SK-N-SH (cell line): ENCODE measurements around the gene CYP26B1. TPM values are rescaled to one million over a fixed set of nuclear protein-coding genes. Genes with fewer than 3 reads are reported as not detected.

Source experiments
- CTCF ChIA-PET: fragments of 300-600, 350-600 bp; formaldehyde crosslinking; extraction: SDS; loops from one replicate; lab custom pipeline; 2021; lab: Yijun Ruan, JAX
- POLR2A ChIA-PET: fragments of 350-600 bp; sonication (Branson Sonifier 250); formaldehyde crosslinking; extraction: SDS; loops from one replicate; lab custom pipeline; 2020; ENCODE audit warnings: antibody characterized with exemption, inconsistent platforms; lab: Yijun Ruan, JAX
- DNase-seq: peaks from one replicate; pipeline ENCODE4 v3.0.0; 2012
- H2AFZ ChIP-seq: fragments of 200-600 bp; sonication (generic); 2 replicates; pipeline ENCODE4 v1.8.1; 2016; ENCODE audit warnings: antibody characterized with exemption, mild to moderate bottlenecking, low read depth
- H3F3A ChIP-seq: fragments of 200-600 bp; sonication (generic); replicated peaks from 2 replicates; pipeline ENCODE3; 2016; ENCODE audit warnings: antibody characterized with exemption, mild to moderate bottlenecking; ENCODE audit not compliant: insufficient read depth
- H3K27ac ChIP-seq, 2 experiments: fragments of 200-500 bp in 1 of 2; fragments of 200-600 bp in 1 of 2; sonication (Bioruptor generic) in 1 of 2; sonication (generic), shearing (Covaris generic) in 1 of 2; 2 replicates each; pipeline versions ENCODE4 v1.5.1 to v1.6.1; 2014 to 2016; ENCODE audit warnings: low read depth in 2 of 2, inconsistent platforms in 1 of 2, low read length in 1 of 2, mild to moderate bottlenecking in 1 of 2, mixed read lengths in 1 of 2
- H3K27me3 ChIP-seq: fragments of 200-600 bp; sonication (generic), shearing (Covaris generic); 2 replicates; pipeline ENCODE4 v1.6.1; 2016; ENCODE audit warnings: mixed run types; ENCODE audit not compliant: insufficient read depth
- H3K36me3 ChIP-seq, 2 experiments: fragments of 200-500 bp in 1 of 2; fragments of 200-600 bp in 1 of 2; sonication (Bioruptor generic) in 1 of 2; sonication (generic) in 1 of 2; replicated peaks in 1 of 2; 2 replicates each; pipeline versions ENCODE3 to v1.5.1; 2014 to 2016; ENCODE audit warnings: low read length in 1 of 2, mild to moderate bottlenecking in 1 of 2; ENCODE audit not compliant: insufficient read depth in 2 of 2, control insufficient read depth in 1 of 2
- H3K4me1 ChIP-seq, 2 experiments: fragments of 200-500 bp in 1 of 2; fragments of 200-600 bp in 1 of 2; sonication (Bioruptor generic) in 1 of 2; sonication (generic), shearing (Covaris generic) in 1 of 2; 2 replicates each; pipeline versions ENCODE4 v1.5.1 to v1.6.1; 2014 to 2016; ENCODE audit warnings: low read depth in 1 of 2, low read length in 1 of 2, mixed run types in 1 of 2; ENCODE audit not compliant: insufficient read depth in 2 of 2, control insufficient read depth in 1 of 2
- H3K4me2 ChIP-seq: fragments of 200-600 bp; sonication (generic), shearing (Covaris generic); 2 replicates; pipeline ENCODE4 v1.6.1; 2017; ENCODE audit warnings: mixed run types
- H3K4me3 ChIP-seq, 2 experiments: fragments of 200-500 bp in 1 of 2; fragments of 200-600 bp in 1 of 2; sonication (Bioruptor generic) in 1 of 2; sonication (generic), shearing (Covaris generic) in 1 of 2; 2 replicates each; pipeline versions ENCODE4 v1.5.1 to v1.8.1; 2014 to 2016; ENCODE audit warnings: low read depth in 2 of 2, inconsistent platforms in 1 of 2, low read length in 1 of 2, mild to moderate bottlenecking in 1 of 2, mixed read lengths in 1 of 2, moderate library complexity in 1 of 2
- H3K79me2 ChIP-seq: fragments of 200-600 bp; sonication (generic); 2 replicates; pipeline ENCODE4 v1.8.1; 2017; ENCODE audit warnings: mild to moderate bottlenecking; ENCODE audit not compliant: insufficient read depth
- H3K9ac ChIP-seq: fragments of 200-600 bp; sonication (generic); 2 replicates; pipeline ENCODE4 v1.6.1; 2017; ENCODE audit warnings: mixed run types
- H3K9me2 ChIP-seq: fragments of 200-600 bp; sonication (generic); 2 replicates; pipeline ENCODE4 v1.6.1; 2017; ENCODE audit warnings: mixed run types
- H3K9me3 ChIP-seq: fragments of 200-600 bp; sonication (generic); 2 replicates; pipeline ENCODE4 v1.6.1; 2017; ENCODE audit warnings: mixed run types, mild to moderate bottlenecking, moderate library complexity
- H4K20me1 ChIP-seq: fragments of 200-600 bp; sonication (generic); 2 replicates; pipeline ENCODE4 v1.6.1; 2017; ENCODE audit warnings: mild to moderate bottlenecking, mixed run types; ENCODE audit not compliant: insufficient read depth
- CTCF ChIP-seq: fragments of 200-600 bp; sonication (generic); IDR thresholded peaks from 2 replicates; pipeline ENCODE4 v1.6.1; 2017; ENCODE audit warnings: antibody characterized with exemption, mild to moderate bottlenecking, moderate library complexity
- ELF1 ChIP-seq: IDR thresholded peaks from 2 replicates; pipeline ENCODE4 v1.4.0; 2012
- EP300 ChIP-seq, 2 experiments: IDR thresholded peaks; 2 replicates each; pipeline versions ENCODE4 v1.4.0 to v1.6.1; 2012; ENCODE audit warnings: borderline replicate concordance in 1 of 2, low read depth in 1 of 2, low read length in 1 of 2
- EZH2phosphoT487 ChIP-seq: fragments of 200-600 bp; sonication (generic); IDR thresholded peaks from 2 replicates; pipeline ENCODE4 v1.6.1; 2017; ENCODE audit warnings: low read depth, mixed run types, mild to moderate bottlenecking, antibody characterized with exemption, moderate library complexity, borderline replicate concordance
- FOSL2 ChIP-seq: IDR thresholded peaks from 2 replicates; pipeline ENCODE4 v1.4.0; 2012; ENCODE audit warnings: low read depth, mild to moderate bottlenecking, moderate library complexity, borderline replicate concordance
- FOXJ3 ChIP-seq: sonication (generic); formaldehyde crosslinking; IDR thresholded peaks from 2 replicates; pipeline ENCODE4 v1.5.1; 2020; ENCODE audit warnings: mild to moderate bottlenecking, missing genetic modification reagents
- GABPA ChIP-seq: IDR thresholded peaks from 2 replicates; pipeline ENCODE4 v1.4.0; 2012; ENCODE audit warnings: low read depth, mild to moderate bottlenecking
- IRF3 ChIP-seq: fragments of 150-350 bp; IDR thresholded peaks from 2 replicates; pipeline ENCODE4 v1.6.1; 2016; ENCODE audit warnings: mild to moderate bottlenecking, low read depth, low read length
- JUND ChIP-seq: IDR thresholded peaks from 2 replicates; pipeline ENCODE4 v1.4.0; 2012
- MAX ChIP-seq: IDR thresholded peaks from 2 replicates; pipeline ENCODE4 v1.4.0; 2012; ENCODE audit warnings: low read depth
- MXI1 ChIP-seq: IDR thresholded peaks from 2 replicates; pipeline ENCODE4 v1.6.1; 2012; ENCODE audit warnings: mild to moderate bottlenecking, low read depth, low read length, improper control_type of control experiment
- NFIC ChIP-seq: IDR thresholded peaks from 2 replicates; pipeline ENCODE4 v1.4.0; 2012; ENCODE audit warnings: borderline replicate concordance
- RAD21 ChIP-seq: IDR thresholded peaks from 2 replicates; pipeline ENCODE4 v1.6.1; 2012; ENCODE audit warnings: mild to moderate bottlenecking, low read length
- REST ChIP-seq: IDR thresholded peaks from 2 replicates; pipeline ENCODE4 v1.6.1; 2012; ENCODE audit warnings: mild to moderate bottlenecking, low read depth, low read length, moderate library complexity
- RFX5 ChIP-seq: IDR thresholded peaks from 2 replicates; pipeline ENCODE4 v1.6.1; 2012; ENCODE audit warnings: mild to moderate bottlenecking, improper control_type of control experiment, low read length
- RXRA ChIP-seq: IDR thresholded peaks from 2 replicates; pipeline ENCODE4 v1.4.0; 2012; ENCODE audit warnings: low read depth, mild to moderate bottlenecking, borderline replicate concordance
- TCF12 ChIP-seq: IDR thresholded peaks from 2 replicates; pipeline ENCODE4 v1.4.0; 2012
- YY1 ChIP-seq: IDR thresholded peaks from 2 replicates; pipeline ENCODE4 v1.4.0; 2012; ENCODE audit warnings: low read depth, mild to moderate bottlenecking
- polyA plus RNA-seq, 3 experiments: library from polyadenylated mRNA; depleted of rRNA; stranded (reverse); fragments of >200 nt; gene quantifications; 2 replicates each; pipeline ENCODE4 v1.2.3, GENCODE V29; 2012

CYP26B1 gene
- polyA plus RNA-seq, 1 of the 3 experiments (the other 2 are of a cell fraction) = 0.33 TPM

- no peaks in the 10 kb centered on the region for H3F3A ChIP-seq
- no peak overlapping the region for H3K27ac ChIP-seq
- no peak for DNase-seq
- H3K9me2 ChIP-seq = no peaks in the 10 kb centered on the region
- H2AFZ ChIP-seq = no peak overlapping the region
- no peaks in the 10 kb centered on the region for H3K79me2 ChIP-seq
- peaks cover 0 to 8% of the 10 kb centered on the region in 2 experiments; a peak in 1 of 4 replicates for H3K4me1 ChIP-seq
- H3K4me3 ChIP-seq = no peak overlapping the region
- no peaks in the 10 kb centered on the region for H4K20me1 ChIP-seq
- TF ChIP-seq MXI1 (no peak), EP300 (IDR thresholded peaks at IDR 0.05; ENCODE audit: borderline replicate concordance in 1 of 2, low read depth in 1 of 2, low read length in 1 of 2) (no peak), MAX (no peak), IRF3 (no peak), REST (no peak), CTCF (no peak), FOXJ3 (no peak), TCF12 (no peak), YY1 (no peak), ELF1 (no peak), RAD21 (no peak), FOSL2 (no peak), RFX5 (no peak), GABPA (no peak), EZH2phosphoT487 (no peak), JUND (no peak), RXRA (no peak), NFIC (no peak)
- TF ChIP-seq, all 33 proteins: peak for 0
- ChIA-PET CTCF (no interaction called here), POLR2A (no interaction called here)
- no peak overlapping the region for H3K9ac ChIP-seq
- H3K4me2 ChIP-seq = no peak overlapping the region
- H3K36me3 ChIP-seq = no peaks in the 10 kb centered on the region
- no peaks in the 10 kb centered on the region for H3K27me3 ChIP-seq
- no peaks in the 10 kb centered on the region for H3K9me3 ChIP-seq
Measured at GRCh38 chr2:72193723-72194122, 46.1 kb upstream of the CYP26B1 start.
